K562 (cell line): ENCODE results near the gene IGLON5. TPM values are rescaled to one million over a fixed set of nuclear protein-coding genes. Genes with fewer than 3 reads are reported as not detected.

Source experiments
- ATAC-seq: fragments of 200-7000 bp; cut with Tn5 transposase; 3 replicates; pipeline ENCODE4 v1.9.1; 2020; ENCODE audit warnings: moderate library complexity
- BruUV-seq: library from RNA; stranded (reverse); fragments of 400-500 nt; replicated peaks from 2 replicates; lab custom pipeline; 2021; lab: Mats Ljungman, UMichigan
- CTCF ChIA-PET: fragments of 300-600 bp; formaldehyde crosslinking; extraction: SDS; loops from one replicate; lab custom pipeline; 2021; ENCODE audit warnings: low intra/inter-chr PET ratio; lab: Yijun Ruan, JAX
- POLR2A ChIA-PET: fragments of 300-600, 350-650 bp; sonication (Branson Sonifier 250); formaldehyde crosslinking; extraction: SDS; loops from one replicate; lab custom pipeline; 2021; ENCODE audit warnings: antibody characterized with exemption, inconsistent platforms; lab: Yijun Ruan, JAX
- DNase-seq, 4 experiments: peaks; one replicate each; pipeline versions ENCODE4 v3.0.0 to v3.0.0-alpha.2; 2011 to 2018; ENCODE audit warnings: low spot score in 3 of 4, mixed read lengths in 3 of 4; ENCODE audit errors: extremely low read depth in 1 of 4
- FAIRE-seq: peaks from 2 replicates; lab custom pipeline; 2011; peaks lifted over from hg19 to GRCh38; lab: Jason Lieb, UNC
- H2AFZ ChIP-seq: 2 replicates; pipeline ENCODE4 v1.6.0; 2011; ENCODE audit warnings: low read depth, low read length, control low read depth, inconsistent platforms
- H3K27ac ChIP-seq: fragments of 200-600 bp; 3 replicates; pipeline ENCODE4 v1.8.0; 2011; ENCODE audit warnings: low read depth, mild to moderate bottlenecking, control low read depth, inconsistent platforms, low read length, moderate library complexity, mixed read lengths; ENCODE audit errors: extremely low read depth
- H3K27me3 ChIP-seq, 2 experiments: fragments of 300-600 bp in 1 of 2; 2 replicates in 1 of 2; 3 replicates in 1 of 2; pipeline versions ENCODE4 v1.6.0 to v1.8.0; 2011; ENCODE audit warnings: inconsistent platforms in 2 of 2, low read length in 2 of 2, mild to moderate bottlenecking in 1 of 2, mixed read lengths in 1 of 2, moderate library complexity in 1 of 2; ENCODE audit not compliant: control insufficient read depth in 2 of 2, insufficient read depth in 2 of 2
- H3K36me3 ChIP-seq: fragments of 300-600 bp; 3 replicates; pipeline ENCODE4 v1.8.0; 2011; ENCODE audit warnings: mild to moderate bottlenecking, low read length, inconsistent platforms; ENCODE audit not compliant: control insufficient read depth, insufficient read depth
- H3K4me1 ChIP-seq, 2 experiments: fragments of 200-600 bp in 1 of 2; replicated peaks in 1 of 2; 2 replicates in 1 of 2; 3 replicates in 1 of 2; pipeline versions ENCODE4 v1.5.1 to v1.8.0; 2011; ENCODE audit warnings: inconsistent platforms in 2 of 2, low read length in 2 of 2, mild to moderate bottlenecking in 1 of 2, mixed read lengths in 1 of 2, moderate library complexity in 1 of 2; ENCODE audit not compliant: control insufficient read depth in 2 of 2, insufficient read depth in 2 of 2
- H3K4me2 ChIP-seq: 2 replicates; pipeline ENCODE4 v1.6.1; 2011; ENCODE audit warnings: low read length, control low read depth, inconsistent platforms, mixed read lengths; ENCODE audit not compliant: insufficient read depth
- H3K4me3 ChIP-seq: fragments of 200-600 bp; sonication (generic), shearing (Covaris generic); 2 replicates; pipeline ENCODE4 v1.5.1; 2016; ENCODE audit warnings: control low read depth, inconsistent platforms
- H3K79me2 ChIP-seq: fragments of 200-600 bp; 3 replicates; pipeline ENCODE4 v1.8.0; 2011; ENCODE audit warnings: low read length, inconsistent platforms; ENCODE audit not compliant: control insufficient read depth, insufficient read depth
- H3K9ac ChIP-seq, 2 experiments: 2 replicates each; pipeline versions ENCODE4 v1.6.0 to v1.6.1; 2011; ENCODE audit warnings: low read depth in 2 of 2, low read length in 2 of 2, control low read depth in 1 of 2, inconsistent platforms in 1 of 2, mild to moderate bottlenecking in 1 of 2, mixed read lengths in 1 of 2; ENCODE audit not compliant: insufficient read depth in 1 of 2
- H3K9me1 ChIP-seq: one replicate; pipeline ENCODE4 v1.6.0; 2011; ENCODE audit warnings: inconsistent platforms, mild to moderate bottlenecking, low read length, moderate library complexity; ENCODE audit not compliant: control insufficient read depth, insufficient read depth
- H3K9me3 ChIP-seq: replicated peaks from 2 replicates; pipeline ENCODE4 v1.5.1; 2011; ENCODE audit warnings: low read depth, low read length, inconsistent platforms; ENCODE audit not compliant: control insufficient read depth, insufficient read depth
- H4K20me1 ChIP-seq: replicated peaks from 2 replicates; pipeline ENCODE4 v1.6.1; 2011; ENCODE audit warnings: low read length, inconsistent platforms, mixed read lengths; ENCODE audit not compliant: control insufficient read depth, insufficient read depth
- EHMT2 ChIP-seq: fragments of 450-650 bp; IDR thresholded peaks from 2 replicates; pipeline ENCODE4 v1.6.1; 2018; ENCODE audit warnings: antibody characterized with exemption
- FUS ChIP-seq: fragments of 200-400 bp; formaldehyde crosslinking; optimal IDR thresholded peaks from 2 replicates; pipeline ENCODE3; 2017; ENCODE audit warnings: low read depth, low read length
- ID3 ChIP-seq, 2 experiments: fragments of 250-450 bp in 1 of 2; fragments of 450-650 bp in 1 of 2; sonication (Bioruptor Pico) in 1 of 2; IDR thresholded peaks; 2 replicates each; pipeline versions ENCODE4 v1.6.1 to v1.8.0; 2016 to 2021; ENCODE audit warnings: mild to moderate bottlenecking in 2 of 2, moderate library complexity in 2 of 2, missing compliant biosample characterization in 1 of 2, missing genetic modification characterization in 1 of 2
- MAX ChIP-seq: sonication (generic); formaldehyde crosslinking; IDR thresholded peaks from 2 replicates; pipeline ENCODE4 v1.9.0; 2022; ENCODE audit warnings: mild to moderate bottlenecking, missing genetic modification reagents
- MIER1 ChIP-seq: fragments of 450-650 bp; IDR thresholded peaks from 2 replicates; pipeline ENCODE4 v1.6.1; 2016; ENCODE audit warnings: antibody characterized with exemption, mild to moderate bottlenecking, low read depth
- MTA2 ChIP-seq: fragments of 450-650 bp; IDR thresholded peaks from 2 replicates; pipeline ENCODE4 v1.6.1; 2016; ENCODE audit warnings: low read depth
- TRIM25 ChIP-seq: fragments of 450-650 bp; IDR thresholded peaks from 2 replicates; pipeline ENCODE4 v1.7.0; 2016; ENCODE audit warnings: borderline replicate concordance
- ZNF740 ChIP-seq, 3 experiments: fragments of 200-800 bp in 1 of 3; sonication (Bioruptor generic) in 1 of 3; sonication (generic) in 1 of 3; formaldehyde crosslinking in 1 of 3; IDR thresholded peaks; 2 replicates each; pipeline versions ENCODE4 v1.6.1 to v1.8.0; 2016 to 2022; ENCODE audit warnings: mild to moderate bottlenecking in 2 of 3, missing compliant biosample characterization in 2 of 3, missing genetic modification characterization in 2 of 3, missing genetic modification reagents in 1 of 3
- WGBS: fragments of 100-300 bp; shearing (Covaris generic); methylation state at CpG from one replicate; pipeline ENCODE4 v1.1.6; 2016; ENCODE audit warnings: low coverage, mixed read lengths; ENCODE audit not compliant: insufficient coverage; ENCODE audit errors: missing lambda C conversion rate; 5-methylcytosine and 5-hydroxymethylcytosine counted together
- in situ Hi-C: fragments of 300-500 bp; cut with MboI; formaldehyde crosslinking; loops from 4 replicates; pipeline ENCODE4 v1.15.0; 2018; ENCODE audit warnings: inconsistent platforms, mixed read lengths
- intact Hi-C: fragments of 100-400 bp; cut with micrococcal nuclease; formaldehyde crosslinking; loops from 2 replicates; pipeline ENCODE4 v1.14.2; 2022
- polyA plus RNA-seq, 8 experiments: library from polyadenylated mRNA; depleted of rRNA in 4 of 8; stranded (reverse) in 5 of 8; unstranded in 3 of 8; fragments of >200 nt; fragmentation: Nextera tagmentation in 2 of 8; fragmentation: Illumina TruSeq in 1 of 8; extraction: Ambion mirVana in 2 of 8; extraction: Trizol in 1 of 8; gene quantifications; 2 replicates each; pipeline versions ENCODE4 v1.2.1 to v1.2.3, GENCODE V29; 2011 to 2014; ENCODE audit warnings: inconsistent platforms in 1 of 8, missing spikeins in 1 of 8
- total RNA-seq, 7 experiments: library from RNA; depleted of rRNA in 6 of 7; stranded (reverse); fragments of >200 nt in 6 of 7; fragmentation: Illumina TruSeq in 2 of 7; extraction: Trizol in 2 of 7; gene quantifications; 2 replicates each; pipeline versions ENCODE4 v1.2.1 to v1.2.3, GENCODE V29; 2011 to 2021; ENCODE audit warnings: low replicate concordance in 1 of 7
- TF ChIP-seq, protein P1 (sequence below): fragments of 250-450 bp; sonication (Bioruptor Pico); IDR thresholded peaks from 2 replicates; pipeline ENCODE4 v1.8.0; 2022; ENCODE audit warnings: moderate library complexity, mild to moderate bottlenecking, inconsistent platforms

Gene IGLON5
- total and polyA plus RNA-seq, 9 of the 15 experiments (the other 6 are each of a cell fraction or from before 2014, with no cell fraction given), result 0.03 to 0.22 (median 0.14) TPM; not detected in 2

- H3K27ac ChIP-seq, result no peak overlapping the region
- no peaks in the 10 kb centered on the region for H3K9me1 ChIP-seq
- BruUV-seq, result no TSS peak
- peaks cover 0 to 17% of the 10 kb centered on the region in 2 experiments; a peak in 3 of 5 replicates for H3K4me1 ChIP-seq
- POLR2A ChIA-PET, result no interaction called here
- ATAC-seq, result no peak
- H2AFZ ChIP-seq, result no peak overlapping the region
- H4K20me1 ChIP-seq, result peaks cover 6% of the 10 kb centered on the region; the same call in 1 of the 2 replicates
- intact Hi-C loops, result no loop called here
- no peaks in the 10 kb centered on the region for H3K79me2 ChIP-seq
- no peak overlapping the region for H3K9ac ChIP-seq
- peak in 1 of 4 experiments; percentile 48 for DNase-seq
- WGBS, result 7% methylated on average over 23 of the region's 23 CpGs
- no peak overlapping the region for H3K4me2 ChIP-seq
- in situ Hi-C loops, result no loop called here
- no peaks in the 10 kb centered on the region for H3K36me3 ChIP-seq
- CTCF ChIA-PET, result no interaction called here
- H3K9me3 ChIP-seq, result no peaks in the 10 kb centered on the region; the same call in 1 of the 2 replicates
- peak; percentile 32 for FAIRE-seq
- peaks cover 20 to 72% of the 10 kb centered on the region in 2 experiments; a peak in 4 of 5 replicates for H3K27me3 ChIP-seq
- no peak overlapping the region for H3K4me3 ChIP-seq
- TF ChIP-seq ID3 (CRISPR knock-in tag; IDR thresholded peaks at IDR 0.05) (no peak), ID3 (tag; IDR thresholded peaks at IDR 0.05) (no peak), ZNF740 (CRISPR knock-in tag; IDR thresholded peaks at IDR 0.05) (peak; percentile 41; the same call in 1 of the 2 replicates), ZNF740 (tag; IDR thresholded peaks at IDR 0.05) (no peak), MTA2 (no peak), MIER1 (peak; percentile 89), TRIM25 (no peak), MAX (no peak), FUS (no peak), EHMT2 (peak; percentile 93)
- TF ChIP-seq, protein P1, sequence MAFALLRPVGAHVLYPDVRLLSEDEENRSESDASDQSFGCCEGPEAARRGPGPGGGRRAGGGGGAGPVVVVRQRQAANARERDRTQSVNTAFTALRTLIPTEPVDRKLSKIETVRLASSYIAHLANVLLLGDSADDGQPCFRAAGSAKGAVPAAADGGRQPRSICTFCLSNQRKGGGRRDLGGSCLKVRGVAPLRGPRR (CRISPR knock-in tag), result no peak
Observed at GRCh38 chr19:51318687-51319648, 7.5 kb downstream of the IGLON5 start.
